HG02973 (cell line): Measurements from ENCODE around the gene LAD1.
A peak's percentile ranks its signal among the peaks of the same experiment; 100 is the strongest.

Experiments used
- ATAC-seq: cut with Tn5 transposase; IDR thresholded peaks from one replicate; pipeline ENCODE4 v1.9.1; 2021; ENCODE audit warnings: moderate library complexity; ENCODE audit not compliant: unreplicated experiment

The LAD1 gene

DNA sequence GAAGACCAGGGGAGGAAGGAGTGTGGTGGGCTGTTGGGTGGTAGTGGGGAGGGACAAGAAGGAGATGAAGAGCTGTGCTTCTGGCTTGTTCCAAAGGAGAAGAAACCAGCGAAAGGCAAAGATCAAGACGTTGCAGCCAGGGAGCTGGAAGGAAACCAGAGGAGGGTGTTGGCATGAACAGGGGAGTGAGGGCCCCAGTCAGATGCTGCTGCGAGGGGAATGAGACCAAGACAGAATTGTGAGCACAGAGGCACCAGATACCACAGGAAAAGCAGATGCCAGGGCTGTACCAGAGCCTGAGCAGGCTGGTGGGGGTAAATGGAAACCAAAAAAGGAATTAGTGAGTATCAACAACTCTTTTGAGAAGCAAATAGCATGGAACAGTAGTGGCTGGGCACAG is 6.0 kb downstream of the LAD1 start:
- no peak for ATAC-seq

DNA sequence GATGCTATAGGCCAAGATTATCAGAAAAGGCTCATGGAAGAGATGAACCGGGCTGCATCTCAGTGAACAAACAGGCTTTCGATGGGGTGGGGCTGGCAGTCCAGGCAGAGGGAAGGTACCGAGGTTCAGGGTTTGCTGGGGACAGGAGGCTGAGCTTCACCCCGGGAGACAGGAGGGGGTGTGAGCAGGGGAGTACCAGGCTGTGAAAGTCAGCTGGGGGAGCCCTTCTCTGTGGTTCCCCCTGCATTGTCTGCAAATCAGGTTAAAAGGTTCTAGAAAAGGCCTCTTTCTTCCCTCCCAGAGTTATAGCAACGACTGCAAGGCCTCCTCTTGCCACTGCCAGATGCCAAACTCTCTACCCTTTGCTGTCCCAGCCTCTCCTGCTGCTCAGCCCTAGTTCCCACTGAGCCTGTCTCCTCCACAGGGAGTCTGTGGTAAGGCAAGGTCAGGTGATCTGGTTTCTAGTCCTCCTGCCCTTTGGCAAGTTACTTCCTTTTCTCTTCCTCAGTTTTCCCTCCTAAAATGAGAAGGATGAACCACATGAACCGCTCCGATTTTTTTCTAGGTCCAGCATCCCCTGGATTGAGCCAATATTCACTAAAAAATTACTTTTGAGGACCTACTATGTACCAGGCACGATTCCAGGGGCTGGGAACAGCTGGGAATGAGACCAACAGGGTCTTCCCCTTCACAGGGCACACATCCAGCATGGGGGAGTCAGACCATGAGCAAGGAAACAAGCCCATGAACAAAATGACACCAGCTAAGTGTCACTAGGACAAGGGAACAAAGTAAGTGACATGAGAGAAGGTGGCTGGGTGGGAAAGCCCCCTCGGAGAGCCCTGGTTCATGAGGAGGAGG is 7.2 kb downstream of the LAD1 start:
- ATAC-seq, result no peak

DNA sequence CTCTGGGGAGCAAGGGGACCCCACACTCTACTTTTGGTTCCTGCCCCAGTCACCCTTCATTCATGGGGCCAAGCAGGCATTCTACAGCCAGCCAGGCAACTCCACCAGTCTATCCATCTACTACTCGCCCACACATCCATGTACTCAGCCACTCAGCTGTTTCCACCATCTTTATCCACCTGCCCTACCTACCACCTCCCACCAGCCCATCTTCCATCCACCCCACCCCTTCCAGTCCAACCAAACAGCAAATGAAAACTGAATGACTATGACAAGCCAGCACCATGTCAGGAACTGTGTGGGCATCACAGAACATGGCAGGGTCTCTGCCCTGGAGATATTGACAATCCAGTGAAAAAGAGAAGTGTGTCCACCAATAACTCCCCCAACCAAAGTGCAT is 7.9 kb downstream of the LAD1 start:
- ATAC-seq, result no peak

DNA sequence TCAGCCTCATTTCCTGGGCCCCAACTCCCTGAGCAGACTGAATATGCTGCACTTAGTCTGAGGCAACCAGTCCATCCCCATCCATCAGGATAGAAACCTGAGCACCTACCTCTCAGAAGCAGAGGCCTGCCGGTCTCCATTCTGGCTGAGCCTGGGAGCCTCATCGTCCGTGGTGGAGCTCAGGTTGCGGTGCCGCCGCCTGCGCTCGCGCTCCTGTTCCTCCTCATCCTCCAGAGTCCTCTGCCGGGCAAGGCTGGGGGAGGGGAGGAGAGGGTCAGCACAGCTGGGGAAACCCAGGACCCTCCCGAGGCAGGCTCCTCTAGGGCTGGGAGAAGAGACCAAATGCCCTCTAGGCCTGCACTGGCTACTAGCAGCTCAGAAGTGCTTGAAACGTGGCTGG is 10.1 kb downstream of the LAD1 start:
- no peak for ATAC-seq

DNA sequence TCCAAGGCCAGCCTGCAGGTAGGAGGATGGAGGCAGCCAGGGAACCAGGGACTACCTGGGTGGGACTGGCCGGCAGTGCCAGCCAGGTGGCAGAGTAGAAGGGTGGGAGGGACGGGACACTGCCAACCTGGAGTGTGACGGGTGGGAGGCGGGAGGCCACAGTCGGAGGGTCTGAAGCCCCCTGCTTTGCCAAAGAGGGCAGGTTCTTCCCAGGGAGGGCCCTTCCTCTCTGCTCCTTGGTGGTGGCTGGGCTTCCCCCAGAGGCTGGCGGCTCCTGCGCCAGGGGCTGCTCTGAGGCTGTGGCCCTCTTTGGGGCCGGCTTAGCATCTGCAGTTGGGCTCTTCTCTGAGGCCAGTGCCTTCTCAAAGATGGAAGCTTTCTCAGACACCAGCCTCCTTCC is 12.9 kb downstream of the LAD1 start:
- ATAC-seq, result no peak

DNA sequence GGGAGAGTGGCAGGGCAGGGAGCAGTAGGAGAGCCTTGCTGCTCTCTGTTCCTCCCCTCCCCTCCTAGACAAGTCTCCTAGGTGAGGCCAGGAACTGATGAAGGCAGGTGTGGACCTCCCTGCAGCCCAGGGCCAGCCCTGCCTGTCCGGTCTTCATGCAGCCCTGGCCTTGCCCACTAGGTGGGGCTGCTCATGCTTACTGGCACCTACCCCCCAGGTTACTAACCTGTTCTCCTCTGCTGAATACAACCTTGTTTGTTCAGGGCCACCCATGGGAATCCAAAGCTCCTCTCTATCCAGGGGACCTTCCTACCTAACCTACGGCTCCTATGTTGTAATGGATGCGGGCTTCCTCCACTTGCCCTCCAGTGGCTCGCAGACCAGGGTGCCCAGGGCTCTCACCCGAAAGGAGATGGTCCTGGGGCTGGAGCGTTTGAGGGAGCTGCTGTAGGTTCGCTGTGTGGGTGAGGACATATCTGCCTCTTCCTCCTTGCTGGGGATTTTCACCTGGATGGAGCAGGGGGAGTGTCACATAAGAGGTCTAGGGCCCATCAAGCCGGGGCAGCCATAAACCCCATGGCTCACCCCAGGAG is 13.7 kb downstream of the LAD1 start:
- peak; percentile 67 for ATAC-seq

DNA sequence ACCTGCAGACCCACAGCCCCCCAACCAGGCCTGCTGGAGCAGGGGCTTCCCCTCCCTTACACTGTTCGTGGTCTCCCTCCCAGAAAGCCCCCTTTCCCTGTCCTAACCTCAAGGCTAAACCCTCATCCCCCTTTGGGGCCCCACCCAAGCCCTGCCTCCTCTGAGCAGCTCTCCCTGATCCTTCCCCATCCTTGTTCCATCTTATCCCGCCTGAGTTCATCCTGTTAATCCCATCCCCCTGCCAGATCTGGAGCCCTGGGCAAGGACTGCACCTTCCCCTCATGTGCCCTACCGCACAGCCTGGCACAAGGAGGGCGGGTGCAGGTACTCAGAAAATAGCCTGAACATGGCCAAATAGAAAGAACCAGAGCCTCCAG is 14.7 kb downstream of the LAD1 start:
- ATAC-seq, result no peak

DNA sequence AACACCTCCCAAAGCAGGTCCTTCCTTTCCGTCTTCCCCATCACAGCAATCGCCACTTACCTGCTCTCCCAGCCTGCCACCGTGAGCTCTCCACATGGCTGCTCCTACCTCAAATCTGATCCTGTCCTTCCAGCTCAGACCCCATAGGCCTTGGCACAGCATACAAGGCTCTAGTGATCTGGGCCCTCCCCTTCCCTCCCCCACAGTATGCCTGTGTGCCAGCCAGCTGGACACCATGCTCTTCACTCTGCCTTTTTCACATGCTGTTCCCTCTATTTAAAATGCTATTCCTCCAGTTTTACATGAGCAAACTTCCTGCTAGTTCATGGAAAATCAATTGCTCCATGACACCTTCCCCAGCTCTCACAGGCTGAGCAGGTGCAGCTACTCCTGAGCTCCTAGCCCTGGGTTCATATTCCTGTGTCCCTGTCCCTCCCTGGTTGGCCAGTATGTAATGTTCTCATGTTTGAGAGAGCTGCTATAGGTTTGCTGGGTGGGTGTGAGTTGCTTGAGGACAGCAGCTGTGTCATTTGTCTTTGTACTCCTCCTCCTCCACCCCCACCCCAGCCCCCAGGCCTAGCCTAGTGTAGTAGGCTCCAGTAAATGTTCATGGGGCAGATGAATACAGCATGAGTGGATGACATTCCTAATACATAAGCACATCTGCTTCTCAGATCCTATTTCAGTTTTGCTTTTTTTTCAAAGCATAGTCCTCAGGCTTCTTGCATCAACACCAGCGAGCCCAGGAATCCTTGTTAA is 15.3 kb downstream of the LAD1 start:
- ATAC-seq, result no peak

DNA sequence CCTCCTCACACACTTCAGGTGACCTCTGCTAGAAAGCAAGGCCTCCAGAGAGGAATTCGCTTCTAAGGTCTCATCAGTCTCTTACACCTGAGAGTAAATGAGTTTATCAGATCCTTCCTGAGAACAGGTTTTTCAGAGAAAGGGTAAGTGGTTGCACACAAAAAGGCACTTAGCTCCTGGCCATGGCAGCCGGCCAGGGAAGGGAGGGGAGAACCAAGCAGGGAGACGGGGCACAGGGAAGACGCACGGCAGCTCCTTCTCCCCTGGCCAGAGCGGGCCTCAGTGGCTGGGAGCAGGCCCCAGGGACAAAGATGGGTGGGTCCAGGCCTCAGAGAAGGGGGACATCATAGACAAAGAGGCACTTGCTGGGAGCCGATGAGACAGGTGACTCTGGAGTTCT is 18.0 kb downstream of the LAD1 start:
- ATAC-seq, result no peak

DNA sequence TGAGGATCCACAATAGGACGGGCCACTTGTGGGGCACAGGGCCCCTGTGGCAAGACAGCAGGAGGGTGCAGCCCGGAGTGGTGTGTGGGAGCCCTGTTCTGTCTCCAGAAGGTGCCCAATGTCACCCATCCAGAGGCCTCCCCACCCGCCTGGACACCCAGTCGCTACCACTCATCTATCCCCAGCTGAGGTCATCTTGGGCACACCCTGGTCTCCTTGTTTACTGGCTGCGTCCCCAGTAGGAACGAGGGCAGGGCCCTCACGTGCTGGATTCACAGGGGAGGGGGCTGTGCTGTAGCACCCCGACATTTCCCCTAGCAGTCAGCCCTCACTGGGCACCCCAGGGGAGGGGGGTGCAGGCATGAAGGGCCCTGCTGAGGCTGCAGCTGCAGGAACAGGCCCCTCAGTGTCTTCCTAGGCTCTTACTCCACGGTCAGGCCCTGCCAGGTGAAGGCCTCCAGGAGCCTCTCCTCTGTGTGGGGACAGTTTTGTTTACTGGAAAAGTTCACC is 19.3 kb downstream of the LAD1 start:
- ATAC-seq, result no peak

DNA sequence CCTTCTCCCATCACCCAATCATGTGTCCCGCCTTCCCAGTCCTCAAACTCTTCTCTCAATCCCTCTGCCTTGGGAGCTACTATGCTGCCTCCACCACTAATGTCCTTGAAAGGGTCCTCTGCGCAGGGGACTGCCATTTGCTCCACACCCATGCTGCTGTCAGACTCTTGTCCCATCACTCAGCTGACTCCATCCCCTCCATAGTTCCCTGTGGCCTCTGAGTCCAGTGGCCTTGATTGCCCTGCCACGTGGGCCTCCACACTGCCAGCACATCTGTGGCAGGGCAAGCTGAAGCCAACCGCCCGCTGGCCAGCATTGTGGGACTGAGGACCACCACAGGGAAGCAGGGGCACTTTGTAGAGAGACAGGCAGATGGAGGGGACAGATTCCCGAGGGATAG is 20.3 kb downstream of the LAD1 start:
- no peak for ATAC-seq

DNA sequence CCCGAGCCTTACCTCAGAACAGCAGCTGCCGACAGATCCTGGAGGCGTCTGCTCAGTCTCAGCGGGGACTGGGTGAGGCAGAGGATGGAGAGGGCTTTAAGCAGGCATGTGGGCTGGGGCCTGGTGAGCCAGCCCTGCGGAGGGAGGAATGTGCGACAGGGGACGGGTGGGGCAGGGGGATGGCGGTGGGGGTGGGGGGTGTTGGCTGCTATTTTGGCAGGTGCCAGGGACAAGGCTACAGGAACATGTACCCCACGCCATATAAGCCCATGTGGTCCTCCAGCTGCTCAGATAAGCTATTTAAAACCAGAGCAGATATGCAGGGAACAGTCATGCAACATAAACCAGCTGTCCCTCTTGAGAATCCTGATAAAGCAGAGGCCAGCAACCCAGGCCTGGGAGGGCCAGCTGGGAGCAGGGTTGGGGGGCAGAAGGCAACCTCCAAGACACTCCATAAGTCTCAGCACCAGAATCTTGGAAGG is 21.5 kb downstream of the LAD1 start, which contains the start of gene TNNT2:
TNNT2 (minus strand) TSS at position 70 of the 482 bp plus-strand sequence. CDS start 4,426 bp downstream, outside the sequence.
- no peak for ATAC-seq

DNA sequence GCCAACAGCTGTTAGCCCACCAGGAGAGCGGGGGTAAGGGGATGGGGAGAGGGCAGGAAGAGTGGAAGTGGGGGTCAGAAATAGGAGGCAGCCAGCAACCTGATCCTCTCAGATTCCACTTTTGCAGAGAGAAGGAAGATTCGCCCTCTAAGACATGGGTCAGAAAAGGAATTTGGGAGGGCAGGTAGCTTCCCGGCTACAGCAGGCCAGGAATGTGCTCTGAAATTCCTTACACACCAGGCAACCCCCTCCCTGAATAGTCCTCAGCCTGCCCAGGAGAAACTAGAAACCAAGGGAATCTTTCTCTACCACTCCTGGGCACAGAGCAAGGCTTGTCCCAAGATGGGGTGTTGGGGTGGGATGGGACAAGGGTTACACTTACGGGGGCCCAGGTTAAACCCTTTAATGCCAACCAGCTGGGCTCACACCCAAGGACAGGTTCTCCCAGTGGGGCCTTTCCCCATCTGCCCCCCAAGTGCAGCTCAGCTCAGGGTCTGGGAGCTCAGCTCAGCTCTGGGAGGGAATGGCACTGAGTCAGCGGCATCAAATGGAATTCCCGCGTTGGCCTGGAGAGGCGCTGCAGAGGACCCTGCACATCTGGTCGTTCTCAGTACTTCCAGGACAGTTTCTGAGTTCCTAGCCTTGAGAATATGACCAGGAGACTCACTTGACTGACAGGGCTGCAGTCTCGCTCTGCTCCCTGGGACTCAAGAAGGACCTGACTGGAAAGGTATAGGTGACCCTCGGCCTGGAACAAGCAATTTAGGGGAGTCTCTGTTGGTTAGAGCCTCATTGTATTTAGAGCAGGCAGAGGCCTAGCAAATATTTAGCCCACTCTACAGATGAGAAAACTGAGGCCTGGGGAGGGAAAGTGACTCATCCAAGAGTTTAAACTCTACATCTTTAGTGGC is 22.4 kb downstream of the LAD1 start:
- no peak for ATAC-seq

DNA sequence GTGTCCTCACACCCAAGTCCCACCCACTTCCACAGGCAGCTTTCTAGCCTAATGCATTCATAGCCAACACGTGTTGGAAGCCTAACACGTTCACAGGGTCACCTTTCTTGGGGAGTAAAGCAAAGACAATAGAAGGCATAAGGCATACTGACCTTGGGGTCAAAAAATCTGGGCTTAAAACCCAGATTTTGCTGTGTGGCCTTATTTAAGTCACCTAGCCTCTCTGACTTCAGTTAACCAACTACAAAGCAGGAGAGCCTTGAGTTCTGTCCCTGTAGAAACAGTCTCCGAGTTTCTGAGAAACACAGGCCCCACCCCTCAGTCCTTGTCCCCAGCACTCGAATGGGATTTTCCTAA is 23.0 kb downstream of the LAD1 start:
- no peak for ATAC-seq

DNA sequence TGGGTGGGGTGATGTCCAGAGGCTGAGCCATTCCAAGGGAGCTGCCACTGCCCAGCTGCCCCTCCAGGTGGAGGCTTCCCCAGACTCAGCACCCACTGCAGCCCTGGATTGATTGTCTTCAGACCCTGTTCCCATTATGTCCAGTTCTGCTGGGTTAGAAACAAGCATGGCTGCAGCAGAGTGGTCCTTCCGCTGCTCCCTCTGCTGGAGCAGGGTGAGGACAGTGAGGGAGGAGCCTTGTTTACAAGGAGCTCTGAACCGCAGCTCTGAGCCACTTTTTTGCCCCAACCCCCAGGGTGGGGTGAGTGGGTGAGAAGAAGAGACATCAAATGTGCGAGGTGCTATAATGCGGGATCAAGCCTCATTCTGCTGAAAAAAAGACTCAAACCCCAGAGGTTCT is 24.0 kb downstream of the LAD1 start:
- ATAC-seq, result no peak

DNA sequence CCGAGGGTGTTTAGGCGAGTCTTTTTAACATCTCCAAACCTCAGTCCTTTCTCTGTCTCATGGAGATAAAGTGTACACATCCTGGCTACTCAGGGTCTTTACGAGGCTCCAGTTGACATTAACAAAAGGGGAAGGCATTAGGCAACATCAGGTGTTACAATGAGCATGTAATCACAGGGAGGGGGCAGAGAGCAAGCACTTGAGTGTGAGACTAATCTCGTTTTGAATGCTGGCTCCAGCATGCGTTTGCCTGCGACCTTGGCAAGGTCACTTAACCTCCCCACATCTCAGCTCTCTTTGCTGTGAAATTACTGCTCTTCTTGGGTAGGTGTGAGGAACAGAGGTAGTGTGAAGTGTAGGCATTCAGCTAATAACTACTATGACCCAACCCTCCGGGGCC is 24.8 kb downstream of the LAD1 start:
- ATAC-seq, result no peak

DNA sequence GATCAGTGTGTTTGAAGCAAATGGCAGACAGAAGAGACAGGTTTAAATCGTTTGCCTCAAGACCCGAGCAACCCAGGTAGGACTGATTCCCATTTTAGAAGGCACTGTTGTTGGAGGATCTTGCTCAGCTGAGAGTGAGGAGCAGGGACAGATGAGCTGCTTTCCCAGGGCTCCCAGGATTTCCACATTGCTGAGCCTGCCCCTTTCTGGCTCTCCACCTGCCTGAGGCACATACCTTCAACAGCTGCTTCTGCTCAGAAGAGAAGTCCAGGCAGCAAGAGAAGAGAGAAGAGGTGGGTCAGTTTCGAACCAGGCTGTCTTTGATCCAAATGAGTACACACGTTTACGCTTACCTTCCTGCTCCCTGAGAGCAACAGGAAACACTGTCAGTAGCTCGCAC is 27.3 kb downstream of the LAD1 start:
- ATAC-seq, result no peak

DNA sequence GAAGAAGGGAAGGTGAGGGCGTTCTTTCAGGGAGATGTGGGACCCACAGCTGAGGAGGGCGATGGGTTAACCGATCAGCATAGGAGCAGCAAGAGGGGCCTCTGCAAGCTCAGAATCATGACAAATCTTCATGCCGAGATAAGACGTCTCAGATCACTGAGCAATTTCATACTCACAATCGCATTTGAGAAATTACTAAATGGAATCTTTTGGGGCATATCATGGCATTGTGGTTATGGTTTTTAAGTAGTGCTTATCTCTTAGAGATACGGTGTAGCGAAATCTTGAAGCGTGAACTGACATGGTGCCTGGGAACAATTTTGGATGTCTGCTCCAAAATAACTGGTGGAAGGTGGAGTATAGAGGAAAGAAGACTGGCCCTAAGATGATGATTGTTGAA is 27.8 kb downstream of the LAD1 start:
- no peak for ATAC-seq

DNA sequence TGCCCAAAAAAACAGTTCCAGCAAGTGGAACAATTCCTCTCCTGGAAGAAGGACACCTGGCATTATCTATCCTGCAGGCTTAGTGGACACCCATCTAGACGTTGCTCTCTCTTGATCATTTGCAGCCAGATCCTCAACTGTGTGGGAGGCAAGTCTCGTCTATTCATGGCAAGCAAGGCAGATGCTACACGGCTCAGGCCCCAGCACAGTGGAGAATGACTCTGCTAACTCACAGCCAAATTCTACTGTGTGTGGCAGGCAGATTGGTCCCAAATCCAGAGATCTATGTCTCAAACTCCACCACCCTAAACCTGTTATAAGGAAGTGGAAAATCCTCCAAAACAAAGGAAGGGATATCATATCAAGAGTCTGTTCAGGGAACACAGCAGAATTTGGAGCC is 28.6 kb downstream of the LAD1 start:
- ATAC-seq, result no peak

DNA sequence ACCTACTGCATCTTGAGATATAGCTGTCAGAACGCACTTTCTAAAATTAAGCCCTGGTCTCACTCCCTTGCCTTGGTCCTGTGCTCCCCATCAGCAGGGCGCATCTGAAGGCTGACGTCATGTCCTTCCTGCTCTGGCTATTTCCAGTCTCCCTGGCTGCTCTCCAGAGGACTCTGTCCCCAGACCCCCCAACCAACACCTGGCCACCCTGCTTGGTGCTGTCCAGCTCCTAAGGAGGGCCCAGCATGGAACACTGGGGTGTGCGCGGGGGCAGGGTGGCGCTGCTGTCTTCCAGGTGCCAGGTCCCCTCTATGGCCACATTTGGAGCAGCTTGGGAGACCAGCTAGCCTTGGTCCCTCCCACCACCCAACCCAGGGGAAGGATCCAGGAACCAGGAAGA is 29.9 kb downstream of the LAD1 start:
- no peak for ATAC-seq

DNA sequence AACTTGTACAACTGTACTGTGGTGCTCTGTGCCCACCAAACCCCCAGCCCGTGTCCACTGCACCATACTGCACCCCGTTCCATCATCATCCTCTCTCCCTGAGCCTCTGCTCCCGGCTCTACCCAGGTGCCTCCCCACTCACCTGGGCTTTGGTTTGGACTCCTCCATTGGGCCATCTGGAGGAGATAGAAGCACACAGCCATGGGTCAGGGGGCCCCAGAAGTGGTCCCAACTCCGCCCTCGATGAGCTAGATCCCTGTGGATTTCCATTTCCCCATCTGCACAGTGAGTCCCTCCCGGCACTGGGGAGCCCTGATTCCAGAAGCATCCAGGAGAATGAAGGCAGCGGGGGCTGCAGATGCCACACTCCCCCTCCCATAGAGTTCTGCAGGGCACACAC is 32.4 kb downstream of the LAD1 start:
- ATAC-seq, result no peak
